Astrocyte of the cerebellum (primary cell): Measurements from ENCODE around the gene COL9A3.

Source experiments
- DNase-seq: peaks from one replicate; pipeline ENCODE4 v3.0.0-alpha.2; 2011; ENCODE audit warnings: low read depth
- H3K4me3 ChIP-seq: 2 replicates; pipeline ENCODE4 v1.5.1; 2011; ENCODE audit warnings: mild to moderate bottlenecking, low read depth, low read length, moderate library complexity
- in situ Hi-C: cut with HindIII; loops from 2 replicates; pipeline ENCODE4 v1.10.0; 2017; ENCODE audit warnings: low sequenced_read_pairs
- TF ChIP-seq, protein P1 (sequence below): IDR thresholded peaks from 2 replicates; pipeline ENCODE4 v1.5.1; 2012; ENCODE audit warnings: low read length, low read depth, moderate library complexity, mild to moderate bottlenecking; ENCODE audit errors: missing control alignments

COL9A3 gene

GRCh38 chr20:62774762-62775161 lies 42.1 kb upstream of the COL9A3 start:
- TF ChIP-seq, protein P1, sequence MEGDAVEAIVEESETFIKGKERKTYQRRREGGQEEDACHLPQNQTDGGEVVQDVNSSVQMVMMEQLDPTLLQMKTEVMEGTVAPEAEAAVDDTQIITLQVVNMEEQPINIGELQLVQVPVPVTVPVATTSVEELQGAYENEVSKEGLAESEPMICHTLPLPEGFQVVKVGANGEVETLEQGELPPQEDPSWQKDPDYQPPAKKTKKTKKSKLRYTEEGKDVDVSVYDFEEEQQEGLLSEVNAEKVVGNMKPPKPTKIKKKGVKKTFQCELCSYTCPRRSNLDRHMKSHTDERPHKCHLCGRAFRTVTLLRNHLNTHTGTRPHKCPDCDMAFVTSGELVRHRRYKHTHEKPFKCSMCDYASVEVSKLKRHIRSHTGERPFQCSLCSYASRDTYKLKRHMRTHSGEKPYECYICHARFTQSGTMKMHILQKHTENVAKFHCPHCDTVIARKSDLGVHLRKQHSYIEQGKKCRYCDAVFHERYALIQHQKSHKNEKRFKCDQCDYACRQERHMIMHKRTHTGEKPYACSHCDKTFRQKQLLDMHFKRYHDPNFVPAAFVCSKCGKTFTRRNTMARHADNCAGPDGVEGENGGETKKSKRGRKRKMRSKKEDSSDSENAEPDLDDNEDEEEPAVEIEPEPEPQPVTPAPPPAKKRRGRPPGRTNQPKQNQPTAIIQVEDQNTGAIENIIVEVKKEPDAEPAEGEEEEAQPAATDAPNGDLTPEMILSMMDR, result no peak
- H3K4me3 ChIP-seq, result no peak overlapping the region
- no peak for DNase-seq
- in situ Hi-C loops, result no loop called here

GRCh38 chr20:62775206-62775605 lies 41.6 kb upstream of the COL9A3 start:
- no peak overlapping the region for H3K4me3 ChIP-seq
- TF ChIP-seq, protein P1, result no peak
- in situ Hi-C loops, result no loop called here
- no peak for DNase-seq

GRCh38 chr20:62776035-62776691 lies 40.7 kb upstream of the COL9A3 start:
- DNase-seq, result no peak
- TF ChIP-seq, protein P1, result no peak
- H3K4me3 ChIP-seq, result no peak overlapping the region
- in situ Hi-C loops, result no loop called here

DNA sequence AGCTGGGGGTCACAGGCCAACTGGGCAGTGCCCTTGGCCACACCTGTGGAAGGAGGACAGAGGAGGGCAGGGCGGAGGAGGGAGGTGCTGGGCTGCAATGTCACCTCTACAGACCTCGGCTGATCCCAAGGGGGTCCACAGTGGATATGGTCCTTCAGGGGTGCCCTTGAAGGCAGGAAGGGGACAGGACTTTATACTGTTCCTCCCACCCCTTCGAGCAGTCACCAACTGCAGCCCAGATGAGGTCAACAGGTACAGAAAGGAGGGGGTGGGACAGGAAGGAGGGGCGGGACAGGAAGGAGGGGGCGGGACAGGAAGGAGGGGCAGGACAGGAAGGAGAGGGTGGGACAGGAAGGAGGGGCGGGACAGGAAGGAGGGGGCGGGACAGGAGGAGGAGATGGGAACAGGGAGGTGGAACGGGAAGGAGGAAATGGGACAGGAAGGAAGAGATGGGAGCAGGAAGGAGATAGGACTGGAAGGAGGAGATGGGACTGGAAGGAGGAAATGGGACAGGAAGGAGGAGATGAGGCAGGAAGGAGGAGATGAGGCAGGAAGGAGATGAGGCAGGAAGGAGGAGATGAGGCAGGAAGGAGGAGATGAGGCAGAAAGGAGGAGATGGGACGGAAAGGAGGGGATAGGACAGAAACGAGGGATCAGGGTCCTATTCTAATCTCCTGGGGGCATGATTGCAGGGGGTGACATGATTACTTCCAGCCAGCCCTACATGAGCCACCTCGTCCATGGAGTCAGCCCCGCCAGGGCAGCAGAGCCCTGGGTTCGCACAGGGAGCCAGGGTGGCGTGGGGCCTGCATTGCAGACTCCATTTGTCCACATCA lies 39.9 kb upstream of the COL9A3 start:
- TF ChIP-seq, protein P1, result no peak
- in situ Hi-C loops, result no loop called here
- DNase-seq, result no peak
- no peak overlapping the region for H3K4me3 ChIP-seq

- in situ Hi-C loops, result no loop called here
- H3K4me3 ChIP-seq, result no peak overlapping the region
- TF ChIP-seq, protein P1, result no peak
- DNase-seq, result no peak
Measured at GRCh38 chr20:62777528-62777830, 39.4 kb upstream of the COL9A3 start.

GRCh38 chr20:62778058-62778457 lies 38.8 kb upstream of the COL9A3 start:
- no peak for DNase-seq
- TF ChIP-seq, protein P1, result no peak
- in situ Hi-C loops, result no loop called here
- no peak overlapping the region for H3K4me3 ChIP-seq
